GM23338 (cell line): Measurements from ENCODE around the gene C2CD3. TPM values are rescaled to one million over a fixed set of nuclear protein-coding genes. Genes with fewer than 3 reads are reported as not detected.

Experiments
- ATAC-seq: fragments of 200-7000 bp; cut with Tn5 transposase; 3 replicates; pipeline ENCODE4 v1.9.1; 2020
- DNase-seq: peaks from one replicate; pipeline ENCODE4 v3.0.0-alpha.2; 2015; ENCODE audit warnings: low spot score
- H2AFZ ChIP-seq: fragments of 200-600 bp; sonication (generic); 2 replicates; pipeline ENCODE4 v1.8.0; 2016; ENCODE audit warnings: antibody characterized with exemption, mild to moderate bottlenecking, moderate library complexity
- H3F3A ChIP-seq: fragments of 200-600 bp; sonication (generic); replicated peaks from 2 replicates; pipeline ENCODE4 v1.8.0; 2017; ENCODE audit warnings: antibody characterized with exemption, mixed run types, low read depth
- H3K27ac ChIP-seq: fragments of 200-600 bp; sonication (generic); 2 replicates; pipeline ENCODE4 v1.6.1; 2016; ENCODE audit warnings: low read depth
- H3K27me3 ChIP-seq: fragments of 200-600 bp; sonication (generic); 2 replicates; pipeline ENCODE4 v1.8.0; 2016; ENCODE audit warnings: mild to moderate bottlenecking, mixed run types, moderate library complexity; ENCODE audit not compliant: insufficient read depth
- H3K36me3 ChIP-seq: fragments of 200-600 bp; sonication (generic); 2 replicates; pipeline ENCODE4 v1.8.0; 2016; ENCODE audit warnings: mild to moderate bottlenecking; ENCODE audit not compliant: insufficient read depth
- H3K4me1 ChIP-seq: fragments of 200-600 bp; sonication (generic); 2 replicates; pipeline ENCODE4 v1.8.0; 2016; ENCODE audit warnings: mild to moderate bottlenecking, moderate library complexity; ENCODE audit not compliant: insufficient read depth
- H3K4me2 ChIP-seq: fragments of 200-600 bp; sonication (generic); 2 replicates; pipeline ENCODE4 v1.7.1; 2017; ENCODE audit warnings: mixed run types
- H3K4me3 ChIP-seq: fragments of 200-600 bp; sonication (generic); 2 replicates; pipeline ENCODE4 v1.6.1; 2016; ENCODE audit warnings: mixed run types
- H3K79me2 ChIP-seq: fragments of 200-600 bp; sonication (generic); replicated peaks from 2 replicates; pipeline ENCODE4 v1.8.0; 2017; ENCODE audit warnings: mild to moderate bottlenecking; ENCODE audit not compliant: insufficient read depth
- H3K9me2 ChIP-seq: fragments of 200-600 bp; sonication (generic); 2 replicates; pipeline ENCODE4 v1.8.0; 2017; ENCODE audit not compliant: insufficient read depth
- H4K20me1 ChIP-seq: fragments of 200-600 bp; sonication (generic); replicated peaks from 2 replicates; pipeline ENCODE4 v1.8.0; 2017; ENCODE audit warnings: mild to moderate bottlenecking; ENCODE audit not compliant: insufficient read depth
- H3K27ac Mint-ChIP-seq: 2 replicates; pipeline ENCODE4 v1.8.0; 2020; ENCODE audit warnings: inconsistent platforms, mild to moderate bottlenecking, moderate library complexity, mixed read lengths
- H3K27me3 Mint-ChIP-seq: 3 replicates; pipeline ENCODE4 v1.8.0; 2022; ENCODE audit warnings: low read depth, mild to moderate bottlenecking, moderate library complexity, mixed read lengths, inconsistent platforms; ENCODE audit not compliant: insufficient read depth, poor library complexity
- H3K36me3 Mint-ChIP-seq: 3 replicates; pipeline ENCODE4 v1.8.0; 2021; ENCODE audit warnings: low read depth, mild to moderate bottlenecking, inconsistent platforms, moderate library complexity, mixed read lengths
- H3K4me1 Mint-ChIP-seq: 3 replicates; pipeline ENCODE4 v1.8.0; 2020; ENCODE audit warnings: mild to moderate bottlenecking, inconsistent platforms, mixed read lengths
- H3K4me3 Mint-ChIP-seq: 3 replicates; pipeline ENCODE4 v1.8.0; 2021; ENCODE audit warnings: moderate library complexity, mild to moderate bottlenecking, inconsistent platforms, mixed read lengths
- H3K9me3 Mint-ChIP-seq: 3 replicates; pipeline ENCODE4 v1.8.0; 2020; ENCODE audit warnings: moderate library complexity, mild to moderate bottlenecking, inconsistent platforms, mixed read lengths
- CREB1 ChIP-seq: fragments of 250-450 bp; sonication (Bioruptor Pico); IDR thresholded peaks from 2 replicates; pipeline ENCODE4 v1.5.0; 2020; ENCODE audit warnings: low read depth, mild to moderate bottlenecking, moderate library complexity
- EZH2 ChIP-seq: fragments of 200-600 bp; sonication (generic); IDR thresholded peaks from one replicate; pipeline ENCODE4 v1.8.0; 2017; ENCODE audit warnings: antibody characterized with exemption, mild to moderate bottlenecking, low read depth; ENCODE audit not compliant: unreplicated experiment
- EZH2phosphoT487 ChIP-seq: fragments of 200-600 bp; sonication (generic); IDR thresholded peaks from one replicate; pipeline ENCODE4 v1.8.1; 2018; ENCODE audit warnings: antibody characterized with exemption; ENCODE audit not compliant: unreplicated experiment
- JUNB ChIP-seq: IDR thresholded peaks from one replicate; pipeline ENCODE4 v1.6.1; 2016; ENCODE audit warnings: antibody characterized with exemption; ENCODE audit not compliant: unreplicated experiment
- NANOG ChIP-seq: IDR thresholded peaks from 2 replicates; pipeline ENCODE4 v1.6.1; 2016; ENCODE audit warnings: antibody characterized with exemption, borderline replicate concordance
- POLR2AphosphoS5 ChIP-seq: IDR thresholded peaks from 2 replicates; pipeline ENCODE4 v1.6.1; 2016; ENCODE audit warnings: antibody characterized with exemption, low read depth
- STAT1 ChIP-seq: IDR thresholded peaks from one replicate; pipeline ENCODE4 v1.6.1; 2016; ENCODE audit warnings: antibody characterized with exemption; ENCODE audit not compliant: unreplicated experiment
- ZNF114 ChIP-seq: fragments of 250-450 bp; sonication (Bioruptor Pico); IDR thresholded peaks from 2 replicates; pipeline ENCODE4 v1.5.0; 2020; ENCODE audit warnings: mild to moderate bottlenecking, moderate library complexity
- ZNF331 ChIP-seq: fragments of 250-450 bp; sonication (Bioruptor Pico); IDR thresholded peaks from 2 replicates; pipeline ENCODE4 v1.5.0; 2020; ENCODE audit warnings: low read depth, mild to moderate bottlenecking, moderate library complexity
- polyA plus RNA-seq: library from polyadenylated mRNA; unstranded; fragments of >200 nt; fragmentation: Nextera tagmentation; extraction: Ambion mirVana; gene quantifications from 2 replicates; pipeline ENCODE4 v1.2.1, GENCODE V29; 2016
- total RNA-seq: library from RNA; depleted of rRNA; stranded (reverse); fragments of >200 nt; shearing (Covaris generic); gene quantifications from 2 replicates; pipeline ENCODE4 v1.2.3, GENCODE V29; 2014
- TF ChIP-seq, protein P1 (sequence below), 2 experiments: fragments of 200-600 bp in 1 of 2; sonication (generic) in 1 of 2; conservative IDR thresholded peaks; 2 replicates each; pipeline versions ENCODE4 v1.5.1 to v1.6.1; 2016 to 2017; ENCODE audit warnings: antibody characterized with exemption in 2 of 2, low read depth in 2 of 2, mild to moderate bottlenecking in 2 of 2, moderate library complexity in 1 of 2
- TF ChIP-seq, protein P2 (sequence below): fragments of 250-450 bp; sonication (Bioruptor Pico); IDR thresholded peaks from 2 replicates; pipeline ENCODE4 v1.5.0; 2020; ENCODE audit warnings: mild to moderate bottlenecking, moderate library complexity
- TF ChIP-seq, protein P3 (sequence below): IDR thresholded peaks from one replicate; pipeline ENCODE4 v1.6.1; 2018; ENCODE audit warnings: antibody characterized with exemption; ENCODE audit not compliant: unreplicated experiment
- TF ChIP-seq, protein P4 (sequence below): IDR thresholded peaks from 2 replicates; pipeline ENCODE4 v1.6.1; 2016; ENCODE audit warnings: antibody characterized with exemption

C2CD3 gene
- total and polyA plus RNA-seq, 2 experiments from 2014 or later = 15.5 to 29.5 TPM

DNA sequence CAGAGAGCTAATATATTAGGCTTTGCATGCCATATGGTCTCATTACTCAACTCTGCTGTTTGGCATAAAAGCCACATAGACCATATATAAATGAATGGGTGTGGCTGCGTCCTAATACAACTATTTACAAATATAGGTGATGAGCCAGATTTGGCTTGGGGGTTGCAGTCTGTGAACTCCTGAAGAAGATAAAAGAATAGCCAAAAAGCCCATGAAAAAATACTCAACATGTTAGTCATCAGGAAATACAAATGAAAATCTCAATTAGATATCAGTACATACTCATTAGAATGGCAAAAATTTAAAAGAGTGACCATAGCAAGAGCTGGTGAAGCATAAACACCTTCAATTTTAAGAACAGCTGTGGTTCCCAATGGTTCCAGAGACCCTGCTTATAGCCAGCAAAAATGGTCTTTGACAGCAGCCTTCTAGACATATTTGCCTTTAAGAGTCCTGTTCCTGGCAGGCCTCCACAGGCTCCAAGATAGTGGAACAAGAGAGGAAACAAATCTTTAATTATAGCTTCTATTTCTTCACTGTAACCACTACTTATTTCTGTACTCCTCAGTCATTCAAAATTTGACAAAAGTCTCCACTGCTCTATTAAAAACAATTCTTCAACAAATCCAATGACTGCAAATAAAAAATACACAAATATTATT is 16.1 kb downstream of the C2CD3 start:
- Mint-ChIP-seq H3K36me3 (no peaks in the 10 kb centered on the region), H3K4me3 (no peak overlapping the region), H3K27me3 (no peaks in the 10 kb centered on the region), H3K27ac (no peak overlapping the region), H3K4me1 (no peaks in the 10 kb centered on the region; the same call in 2 of the 3 replicates), H3K9me3 (no peaks in the 10 kb centered on the region)
- ATAC-seq (no peak), DNase-seq (no peak)
- H2AFZ ChIP-seq = no peak overlapping the region
- H4K20me1 ChIP-seq = no peaks in the 10 kb centered on the region
- no peak overlapping the region for H3K4me2 ChIP-seq
- no peaks in the 10 kb centered on the region for H3F3A ChIP-seq
- H3K4me1 ChIP-seq = no peaks in the 10 kb centered on the region
- 0 out of 2 replicates have a peak, but pooled peaks cover 3% of the 10 kb centered on the region for H3K79me2 ChIP-seq
- H3K27ac ChIP-seq = no peak overlapping the region
- H3K9me2 ChIP-seq = no peaks in the 10 kb centered on the region
- H3K4me3 ChIP-seq = no peak overlapping the region
- H3K36me3 ChIP-seq = no peaks in the 10 kb centered on the region
- H3K27me3 ChIP-seq = no peaks in the 10 kb centered on the region
- TF ChIP-seq, protein P1, sequence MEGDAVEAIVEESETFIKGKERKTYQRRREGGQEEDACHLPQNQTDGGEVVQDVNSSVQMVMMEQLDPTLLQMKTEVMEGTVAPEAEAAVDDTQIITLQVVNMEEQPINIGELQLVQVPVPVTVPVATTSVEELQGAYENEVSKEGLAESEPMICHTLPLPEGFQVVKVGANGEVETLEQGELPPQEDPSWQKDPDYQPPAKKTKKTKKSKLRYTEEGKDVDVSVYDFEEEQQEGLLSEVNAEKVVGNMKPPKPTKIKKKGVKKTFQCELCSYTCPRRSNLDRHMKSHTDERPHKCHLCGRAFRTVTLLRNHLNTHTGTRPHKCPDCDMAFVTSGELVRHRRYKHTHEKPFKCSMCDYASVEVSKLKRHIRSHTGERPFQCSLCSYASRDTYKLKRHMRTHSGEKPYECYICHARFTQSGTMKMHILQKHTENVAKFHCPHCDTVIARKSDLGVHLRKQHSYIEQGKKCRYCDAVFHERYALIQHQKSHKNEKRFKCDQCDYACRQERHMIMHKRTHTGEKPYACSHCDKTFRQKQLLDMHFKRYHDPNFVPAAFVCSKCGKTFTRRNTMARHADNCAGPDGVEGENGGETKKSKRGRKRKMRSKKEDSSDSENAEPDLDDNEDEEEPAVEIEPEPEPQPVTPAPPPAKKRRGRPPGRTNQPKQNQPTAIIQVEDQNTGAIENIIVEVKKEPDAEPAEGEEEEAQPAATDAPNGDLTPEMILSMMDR (conservative IDR thresholded peaks at IDR 0.05; ENCODE audit: low read depth in 2 of 2) = no peak
- TF ChIP-seq CREB1 (CRISPR knock-in tag) (no peak), POLR2AphosphoS5 (no peak), EZH2 (no peak), NANOG (no peak), ZNF114 (CRISPR knock-in tag) (no peak), JUNB (no peak), STAT1 (no peak), ZNF331 (no peak), EZH2phosphoT487 (no peak)
- TF ChIP-seq, protein P2, sequence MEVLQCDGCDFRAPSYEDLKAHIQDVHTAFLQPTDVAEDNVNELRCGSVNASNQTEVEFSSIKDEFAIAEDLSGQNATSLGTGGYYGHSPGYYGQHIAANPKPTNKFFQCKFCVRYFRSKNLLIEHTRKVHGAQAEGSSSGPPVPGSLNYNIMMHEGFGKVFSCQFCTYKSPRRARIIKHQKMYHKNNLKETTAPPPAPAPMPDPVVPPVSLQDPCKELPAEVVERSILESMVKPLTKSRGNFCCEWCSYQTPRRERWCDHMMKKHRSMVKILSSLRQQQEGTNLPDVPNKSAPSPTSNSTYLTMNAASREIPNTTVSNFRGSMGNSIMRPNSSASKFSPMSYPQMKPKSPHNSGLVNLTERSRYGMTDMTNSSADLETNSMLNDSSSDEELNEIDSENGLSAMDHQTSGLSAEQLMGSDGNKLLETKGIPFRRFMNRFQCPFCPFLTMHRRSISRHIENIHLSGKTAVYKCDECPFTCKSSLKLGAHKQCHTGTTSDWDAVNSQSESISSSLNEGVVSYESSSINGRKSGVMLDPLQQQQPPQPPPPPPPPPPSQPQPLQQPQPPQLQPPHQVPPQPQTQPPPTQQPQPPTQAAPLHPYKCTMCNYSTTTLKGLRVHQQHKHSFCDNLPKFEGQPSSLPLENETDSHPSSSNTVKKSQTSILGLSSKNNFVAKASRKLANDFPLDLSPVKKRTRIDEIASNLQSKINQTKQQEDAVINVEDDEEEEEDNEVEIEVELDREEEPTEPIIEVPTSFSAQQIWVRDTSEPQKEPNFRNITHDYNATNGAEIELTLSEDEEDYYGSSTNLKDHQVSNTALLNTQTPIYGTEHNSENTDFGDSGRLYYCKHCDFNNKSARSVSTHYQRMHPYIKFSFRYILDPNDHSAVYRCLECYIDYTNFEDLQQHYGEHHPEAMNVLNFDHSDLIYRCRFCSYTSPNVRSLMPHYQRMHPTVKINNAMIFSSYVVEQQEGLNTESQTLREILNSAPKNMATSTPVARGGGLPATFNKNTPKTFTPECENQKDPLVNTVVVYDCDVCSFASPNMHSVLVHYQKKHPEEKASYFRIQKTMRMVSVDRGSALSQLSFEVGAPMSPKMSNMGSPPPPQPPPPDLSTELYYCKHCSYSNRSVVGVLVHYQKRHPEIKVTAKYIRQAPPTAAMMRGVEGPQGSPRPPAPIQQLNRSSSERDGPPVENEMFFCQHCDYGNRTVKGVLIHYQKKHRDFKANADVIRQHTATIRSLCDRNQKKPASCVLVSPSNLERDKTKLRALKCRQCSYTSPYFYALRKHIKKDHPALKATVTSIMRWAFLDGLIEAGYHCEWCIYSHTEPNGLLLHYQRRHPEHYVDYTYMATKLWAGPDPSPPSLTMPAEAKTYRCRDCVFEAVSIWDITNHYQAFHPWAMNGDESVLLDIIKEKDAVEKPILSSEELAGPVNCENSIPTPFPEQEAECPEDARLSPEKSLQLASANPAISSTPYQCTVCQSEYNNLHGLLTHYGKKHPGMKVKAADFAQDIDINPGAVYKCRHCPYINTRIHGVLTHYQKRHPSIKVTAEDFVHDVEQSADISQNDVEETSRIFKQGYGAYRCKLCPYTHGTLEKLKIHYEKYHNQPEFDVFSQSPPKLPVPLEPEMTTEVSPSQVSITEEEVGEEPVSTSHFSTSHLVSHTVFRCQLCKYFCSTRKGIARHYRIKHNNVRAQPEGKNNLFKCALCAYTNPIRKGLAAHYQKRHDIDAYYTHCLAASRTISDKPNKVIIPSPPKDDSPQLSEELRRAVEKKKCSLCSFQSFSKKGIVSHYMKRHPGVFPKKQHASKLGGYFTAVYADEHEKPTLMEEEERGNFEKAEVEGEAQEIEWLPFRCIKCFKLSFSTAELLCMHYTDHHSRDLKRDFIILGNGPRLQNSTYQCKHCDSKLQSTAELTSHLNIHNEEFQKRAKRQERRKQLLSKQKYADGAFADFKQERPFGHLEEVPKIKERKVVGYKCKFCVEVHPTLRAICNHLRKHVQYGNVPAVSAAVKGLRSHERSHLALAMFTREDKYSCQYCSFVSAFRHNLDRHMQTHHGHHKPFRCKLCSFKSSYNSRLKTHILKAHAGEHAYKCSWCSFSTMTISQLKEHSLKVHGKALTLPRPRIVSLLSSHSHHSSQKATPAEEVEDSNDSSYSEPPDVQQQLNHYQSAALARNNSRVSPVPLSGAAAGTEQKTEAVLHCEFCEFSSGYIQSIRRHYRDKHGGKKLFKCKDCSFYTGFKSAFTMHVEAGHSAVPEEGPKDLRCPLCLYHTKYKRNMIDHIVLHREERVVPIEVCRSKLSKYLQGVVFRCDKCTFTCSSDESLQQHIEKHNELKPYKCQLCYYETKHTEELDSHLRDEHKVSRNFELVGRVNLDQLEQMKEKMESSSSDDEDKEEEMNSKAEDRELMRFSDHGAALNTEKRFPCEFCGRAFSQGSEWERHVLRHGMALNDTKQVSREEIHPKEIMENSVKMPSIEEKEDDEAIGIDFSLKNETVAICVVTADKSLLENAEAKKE = no peak
- TF ChIP-seq, protein P3, sequence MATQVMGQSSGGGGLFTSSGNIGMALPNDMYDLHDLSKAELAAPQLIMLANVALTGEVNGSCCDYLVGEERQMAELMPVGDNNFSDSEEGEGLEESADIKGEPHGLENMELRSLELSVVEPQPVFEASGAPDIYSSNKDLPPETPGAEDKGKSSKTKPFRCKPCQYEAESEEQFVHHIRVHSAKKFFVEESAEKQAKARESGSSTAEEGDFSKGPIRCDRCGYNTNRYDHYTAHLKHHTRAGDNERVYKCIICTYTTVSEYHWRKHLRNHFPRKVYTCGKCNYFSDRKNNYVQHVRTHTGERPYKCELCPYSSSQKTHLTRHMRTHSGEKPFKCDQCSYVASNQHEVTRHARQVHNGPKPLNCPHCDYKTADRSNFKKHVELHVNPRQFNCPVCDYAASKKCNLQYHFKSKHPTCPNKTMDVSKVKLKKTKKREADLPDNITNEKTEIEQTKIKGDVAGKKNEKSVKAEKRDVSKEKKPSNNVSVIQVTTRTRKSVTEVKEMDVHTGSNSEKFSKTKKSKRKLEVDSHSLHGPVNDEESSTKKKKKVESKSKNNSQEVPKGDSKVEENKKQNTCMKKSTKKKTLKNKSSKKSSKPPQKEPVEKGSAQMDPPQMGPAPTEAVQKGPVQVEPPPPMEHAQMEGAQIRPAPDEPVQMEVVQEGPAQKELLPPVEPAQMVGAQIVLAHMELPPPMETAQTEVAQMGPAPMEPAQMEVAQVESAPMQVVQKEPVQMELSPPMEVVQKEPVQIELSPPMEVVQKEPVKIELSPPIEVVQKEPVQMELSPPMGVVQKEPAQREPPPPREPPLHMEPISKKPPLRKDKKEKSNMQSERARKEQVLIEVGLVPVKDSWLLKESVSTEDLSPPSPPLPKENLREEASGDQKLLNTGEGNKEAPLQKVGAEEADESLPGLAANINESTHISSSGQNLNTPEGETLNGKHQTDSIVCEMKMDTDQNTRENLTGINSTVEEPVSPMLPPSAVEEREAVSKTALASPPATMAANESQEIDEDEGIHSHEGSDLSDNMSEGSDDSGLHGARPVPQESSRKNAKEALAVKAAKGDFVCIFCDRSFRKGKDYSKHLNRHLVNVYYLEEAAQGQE = no peak
- TF ChIP-seq, protein P4, sequence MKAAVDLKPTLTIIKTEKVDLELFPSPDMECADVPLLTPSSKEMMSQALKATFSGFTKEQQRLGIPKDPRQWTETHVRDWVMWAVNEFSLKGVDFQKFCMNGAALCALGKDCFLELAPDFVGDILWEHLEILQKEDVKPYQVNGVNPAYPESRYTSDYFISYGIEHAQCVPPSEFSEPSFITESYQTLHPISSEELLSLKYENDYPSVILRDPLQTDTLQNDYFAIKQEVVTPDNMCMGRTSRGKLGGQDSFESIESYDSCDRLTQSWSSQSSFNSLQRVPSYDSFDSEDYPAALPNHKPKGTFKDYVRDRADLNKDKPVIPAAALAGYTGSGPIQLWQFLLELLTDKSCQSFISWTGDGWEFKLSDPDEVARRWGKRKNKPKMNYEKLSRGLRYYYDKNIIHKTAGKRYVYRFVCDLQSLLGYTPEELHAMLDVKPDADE = no peak
